Activated naive CD4-positive, alpha-beta T cell treated with anti-CD3 and anti-CD28 coated beads for 36 hours (primary cell): Measurements from ENCODE around the gene DAP. TPM values are rescaled to one million over a fixed set of nuclear protein-coding genes. Genes with fewer than 3 reads are reported as not detected.
A peak's percentile ranks its signal among the peaks of the same experiment; 100 is the strongest.
"Not testable (repeated sequence)": the region's sequence is repeated elsewhere in the genome, so short reads cannot be mapped to it uniquely, and the experiment has no call there.

Experiments used
- CTCF ChIA-PET: fragments of 350-600 bp; sonication (Branson Sonifier 250); formaldehyde crosslinking; loops from one replicate; lab custom pipeline; 2021; ENCODE audit warnings: antibody characterized with exemption; lab: Charles Lee
- DNase-seq: peaks from one replicate; pipeline ENCODE4 v3.0.0-alpha.2; 2020
- H3K27ac Mint-ChIP-seq: one replicate; pipeline ENCODE4 v1.8.0; 2021; ENCODE audit warnings: mild to moderate bottlenecking, mixed read lengths
- H3K27me3 Mint-ChIP-seq: one replicate; pipeline ENCODE4 v1.8.0; 2021; ENCODE audit warnings: low read depth, mixed read lengths
- H3K36me3 Mint-ChIP-seq: one replicate; pipeline ENCODE4 v1.8.0; 2021; ENCODE audit warnings: low read depth, mixed read lengths
- H3K4me1 Mint-ChIP-seq: one replicate; pipeline ENCODE4 v1.8.0; 2021; ENCODE audit warnings: low read depth, mixed read lengths
- H3K4me3 Mint-ChIP-seq: one replicate; pipeline ENCODE4 v1.8.0; 2021; ENCODE audit warnings: mild to moderate bottlenecking, moderate library complexity, mixed read lengths
- H3K9me3 Mint-ChIP-seq: one replicate; pipeline ENCODE4 v1.8.0; 2021; ENCODE audit warnings: mixed read lengths
- intact Hi-C: fragments of 100-400 bp; cut with micrococcal nuclease; formaldehyde crosslinking; loops from one replicate; pipeline ENCODE4 v1.15.1; 2023
- total RNA-seq, 2 experiments: library from RNA; stranded (reverse); gene quantifications; one replicate each; pipeline ENCODE4 v1.2.3, GENCODE V29; 2021

DAP gene
- total RNA-seq, 2 experiments from 2014 or later, result 29.5 to 29.7 TPM

DNA sequence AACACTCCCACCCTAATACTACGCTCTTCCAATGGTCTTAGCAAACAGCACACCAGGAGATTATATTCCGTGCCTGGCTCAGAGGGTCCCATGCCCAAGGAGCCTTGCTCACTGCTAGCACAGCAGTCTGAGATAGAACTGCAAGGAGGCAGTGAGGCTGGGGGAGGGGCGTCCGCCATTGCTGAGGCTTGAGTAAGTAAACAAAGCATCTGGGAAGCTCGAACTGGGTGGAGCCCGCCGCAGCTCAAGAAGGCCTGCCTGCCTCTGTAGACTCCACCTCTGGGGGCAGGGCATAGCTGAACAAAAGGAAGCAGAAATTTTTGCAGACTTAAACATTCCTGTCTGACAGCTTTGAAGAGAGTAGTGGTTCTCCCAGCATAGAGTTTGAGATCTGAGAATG is 19.2 kb upstream of the DAP start:
- H3K27me3 Mint-ChIP-seq, H3K4me1 Mint-ChIP-seq, H3K27ac Mint-ChIP-seq, intact Hi-C loops, DNase-seq, H3K4me3 Mint-ChIP-seq, H3K36me3 Mint-ChIP-seq, H3K9me3 Mint-ChIP-seq: not testable (repeated sequence)
- CTCF ChIA-PET, result interaction anchor here (0.6 to 0.8 kb wide), 2 partner anchors 9 to 78 kb away, joined by 3 read pairs; no protein-coding TSS in a partner anchor

DNA sequence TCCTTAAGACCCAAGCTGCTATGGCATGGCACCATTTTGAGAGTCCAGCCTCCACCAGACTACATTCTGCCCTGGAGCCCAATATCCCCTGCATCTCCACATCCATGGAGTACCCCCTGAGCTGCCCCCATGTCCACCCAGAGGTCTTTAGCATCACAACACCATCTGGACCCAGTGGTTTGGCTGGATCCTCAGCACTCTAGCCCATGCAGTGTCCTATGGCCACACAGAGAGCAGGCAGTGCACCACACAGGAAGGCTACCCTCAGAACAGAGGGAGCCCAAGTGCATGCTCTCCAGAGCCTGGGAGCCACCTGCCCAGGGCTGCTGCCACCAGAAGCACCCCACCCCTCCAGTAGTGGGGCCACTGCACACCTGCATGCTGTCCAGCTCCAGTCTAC is 18.6 kb upstream of the DAP start:
- peaks cover 7% of the 10 kb centered on the region for H3K27me3 Mint-ChIP-seq
- no peak overlapping the region for H3K27ac Mint-ChIP-seq
- CTCF ChIA-PET, result interaction anchor here (0.6 to 0.8 kb wide), 2 partner anchors 9 to 136 kb away, joined by 3 read pairs; no protein-coding TSS in a partner anchor
- H3K4me3 Mint-ChIP-seq, result no peak overlapping the region
- peaks cover 7% of the 10 kb centered on the region for H3K9me3 Mint-ChIP-seq
- intact Hi-C loops, result loop anchor here (5.0 kb wide), 1 partner anchor 77 kb away; no protein-coding TSS in a partner anchor
- H3K36me3 Mint-ChIP-seq, result no peaks in the 10 kb centered on the region
- no peaks in the 10 kb centered on the region for H3K4me1 Mint-ChIP-seq
- DNase-seq, result no peak

DNA sequence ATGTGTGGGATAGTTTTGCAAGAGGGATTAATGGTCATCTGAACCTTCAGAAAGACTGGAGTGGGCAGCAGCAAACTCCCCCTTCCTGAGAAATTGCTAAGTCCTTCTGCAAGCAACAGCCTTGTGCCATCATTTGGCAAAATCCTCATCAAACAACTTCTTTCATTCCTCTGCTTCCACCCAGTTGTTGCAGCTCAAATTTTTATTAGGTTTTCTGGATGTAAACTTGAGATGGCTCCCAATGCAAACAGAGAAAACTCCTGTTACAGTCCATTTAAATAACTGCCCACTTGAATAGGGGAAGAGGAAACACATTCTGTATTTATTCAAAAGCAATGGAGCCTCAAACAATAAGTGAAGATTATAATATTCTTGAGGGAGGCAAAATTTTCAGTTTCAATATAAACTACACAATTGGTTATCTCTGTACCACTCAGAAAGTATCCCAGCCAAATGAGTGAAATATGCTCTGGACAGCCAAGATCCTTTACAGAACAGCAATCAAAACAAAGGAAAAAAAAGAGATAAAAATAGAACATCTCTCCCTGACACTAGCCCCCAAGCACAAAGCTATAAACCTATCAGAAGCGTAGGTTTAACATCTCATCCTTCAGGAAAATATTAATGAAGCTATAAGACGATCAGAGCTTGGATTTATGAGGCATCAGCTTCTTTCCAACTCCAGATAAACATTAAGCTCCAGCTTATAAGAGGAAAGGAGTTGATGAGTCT is 17.3 kb upstream of the DAP start:
- Mint-ChIP-seq H3K27me3 (peaks cover 7% of the 10 kb centered on the region), H3K4me3 (no peak overlapping the region), H3K36me3 (no peaks in the 10 kb centered on the region), H3K4me1 (no peaks in the 10 kb centered on the region), H3K27ac (no peak overlapping the region), H3K9me3 (peaks cover 7% of the 10 kb centered on the region)
- DNase-seq, result no peak
- CTCF ChIA-PET, result interaction anchor here (1.3 kb wide), 1 partner anchor 14 kb away, joined by 5 read pairs; no protein-coding TSS in a partner anchor
- intact Hi-C loops, result loop anchor here (5.0 kb wide), 1 partner anchor 76 kb away; no protein-coding TSS in a partner anchor

DNA sequence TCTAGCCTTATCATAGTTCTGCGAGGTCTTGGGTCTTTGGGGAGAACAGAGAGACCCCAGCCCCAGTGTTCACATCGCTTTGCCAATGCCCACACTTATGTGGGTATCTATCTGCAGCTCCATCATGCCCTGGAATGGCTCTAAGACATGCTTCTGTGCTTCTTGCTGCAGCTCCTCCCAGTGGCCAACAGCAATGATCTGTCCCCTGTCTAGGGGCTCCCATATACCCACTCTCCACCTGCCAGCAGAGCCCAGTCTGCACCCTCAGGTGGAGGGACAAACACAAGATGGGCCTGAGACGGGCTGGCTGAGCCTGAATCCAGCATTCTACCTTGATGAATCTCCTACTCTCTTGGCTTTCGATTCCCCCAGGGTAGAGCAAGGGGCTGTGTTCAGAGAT is 14.6 kb upstream of the DAP start:
- CTCF ChIA-PET, result interaction anchor here (0.6 kb wide), 1 partner anchor 73 kb away, joined by 3 read pairs; no protein-coding TSS in a partner anchor
- peaks cover 7% of the 10 kb centered on the region for H3K9me3 Mint-ChIP-seq
- intact Hi-C loops, result loop anchor here (5.0 kb wide), 1 partner anchor 73 kb away; no protein-coding TSS in a partner anchor

DNA sequence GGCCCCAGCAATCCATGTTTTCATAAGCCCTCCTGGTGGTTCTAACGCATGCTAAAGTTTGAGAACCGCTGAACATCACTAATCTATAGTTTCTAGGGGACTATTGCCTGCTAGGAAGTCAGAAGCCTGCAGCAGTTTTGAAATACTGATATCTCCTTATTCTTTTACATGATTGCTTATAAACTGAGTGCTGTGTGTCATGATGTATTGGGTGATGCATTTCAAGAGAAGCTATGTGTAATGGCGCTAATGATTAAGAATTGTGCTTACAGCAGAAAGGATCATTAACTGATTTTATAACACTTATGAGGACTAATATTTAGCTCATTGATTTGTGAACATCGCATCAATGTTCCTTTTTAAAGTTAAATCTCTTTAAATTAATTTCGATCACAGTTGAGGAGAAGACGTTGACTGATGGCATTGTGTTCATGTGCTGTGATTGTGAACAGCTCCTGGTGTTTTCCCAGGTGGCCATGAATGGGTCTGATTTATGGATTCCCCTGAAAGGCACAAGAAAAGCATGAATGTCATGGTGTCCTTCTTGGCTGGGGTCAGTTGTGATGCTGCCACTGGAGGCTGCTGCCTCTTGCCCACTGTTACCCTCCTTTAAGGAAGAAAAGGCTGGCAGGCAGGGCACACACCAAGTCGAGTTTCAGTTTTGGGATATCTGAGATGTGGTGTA is 12.0 kb upstream of the DAP start:
- H3K36me3 Mint-ChIP-seq, result no peaks in the 10 kb centered on the region
- H3K4me3 Mint-ChIP-seq, result no peak overlapping the region
- H3K4me1 Mint-ChIP-seq, result no peaks in the 10 kb centered on the region
- no peaks in the 10 kb centered on the region for H3K9me3 Mint-ChIP-seq
- no peak for DNase-seq
- H3K27ac Mint-ChIP-seq, result no peak overlapping the region
- H3K27me3 Mint-ChIP-seq, result peaks cover 3% of the 10 kb centered on the region
- intact Hi-C loops, result no loop called here
- CTCF ChIA-PET, result interaction anchor here (0.6 to 1.3 kb wide), 5 partner anchors 8 to 437 kb away, joined by 3 to 6 read pairs (median 3); no protein-coding TSS in a partner anchor

More for the DNA sequence above, 14.6 kb upstream of the DAP start:
- Mint-ChIP-seq H3K27me3 (peaks cover 4% of the 10 kb centered on the region), H3K4me3 (no peak overlapping the region), H3K36me3 (no peaks in the 10 kb centered on the region), H3K4me1 (no peaks in the 10 kb centered on the region), H3K27ac (no peak overlapping the region)
- DNase-seq, result no peak

DNA sequence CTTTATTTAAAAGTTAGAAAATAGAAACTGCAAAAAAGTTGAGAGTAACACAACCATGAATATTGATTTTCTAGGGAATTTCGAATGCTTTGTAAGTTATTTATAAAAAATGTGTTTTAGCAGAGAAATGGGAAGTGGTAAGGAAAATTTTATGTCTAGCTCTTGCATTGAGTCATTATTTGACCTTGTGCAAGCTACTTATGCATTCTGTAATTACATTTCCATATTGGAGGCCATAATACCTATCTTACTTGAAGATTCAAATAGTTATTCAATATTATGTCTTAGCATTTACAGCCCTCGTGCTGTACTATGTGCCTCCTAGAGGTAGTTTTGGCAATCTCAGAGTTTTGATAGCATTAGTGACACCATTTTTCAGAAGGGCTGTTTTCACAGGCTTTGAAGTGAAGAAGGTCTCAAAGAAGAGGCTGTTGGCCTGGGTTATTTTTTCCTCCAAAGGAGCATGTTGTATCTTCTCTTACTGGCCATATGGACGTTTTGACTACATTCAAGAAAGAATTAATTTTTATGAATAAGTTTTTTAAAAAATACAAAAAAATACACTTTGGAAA is 7.4 kb upstream of the DAP start:
- intact Hi-C loops, result no loop called here
- Mint-ChIP-seq H3K36me3 (no peaks in the 10 kb centered on the region), H3K27ac (no peak overlapping the region), H3K4me1 (no peaks in the 10 kb centered on the region), H3K27me3 (peaks cover 3% of the 10 kb centered on the region), H3K9me3 (no peaks in the 10 kb centered on the region), H3K4me3 (no peak overlapping the region)
- CTCF ChIA-PET, result no interaction called here
- DNase-seq, result no peak

DNA sequence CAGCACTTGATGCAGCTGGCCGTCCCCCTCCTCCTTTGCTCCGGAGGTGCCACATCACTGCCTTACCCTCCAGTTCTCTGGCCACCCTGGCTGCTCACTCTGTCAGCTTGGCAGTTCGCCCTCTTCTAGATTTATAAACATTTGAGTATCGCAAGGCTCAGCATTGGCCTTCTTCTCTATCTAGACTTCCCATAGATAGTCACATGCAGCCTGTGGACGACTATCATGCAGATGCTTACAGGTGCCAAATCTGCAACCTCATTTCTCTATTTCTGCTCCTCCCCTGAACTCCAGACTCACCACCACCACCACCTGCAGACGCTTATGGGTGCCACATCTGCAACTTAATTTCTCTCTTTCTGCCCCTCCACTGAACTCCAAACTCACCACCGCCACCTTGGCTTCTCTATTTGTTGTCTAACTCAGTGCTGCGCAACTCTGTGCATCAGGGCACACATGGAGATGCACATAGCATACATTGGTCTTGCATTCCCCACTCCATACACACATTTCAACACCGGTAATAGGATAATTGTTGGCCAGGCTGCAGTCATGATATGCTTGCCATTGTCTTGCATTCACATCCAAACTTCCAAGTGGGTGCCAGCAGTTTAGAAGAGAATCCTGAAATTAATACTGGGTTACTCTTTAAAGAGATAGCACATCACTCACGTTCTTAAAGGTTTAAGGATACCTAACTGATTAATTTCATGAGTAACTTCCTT is 1.9 kb upstream of the DAP start:
- peaks cover 26% of the 10 kb centered on the region for H3K4me1 Mint-ChIP-seq
- H3K27me3 Mint-ChIP-seq, result peaks cover 3% of the 10 kb centered on the region
- CTCF ChIA-PET, result no interaction called here
- no peak overlapping the region for H3K27ac Mint-ChIP-seq
- DNase-seq, result no peak
- intact Hi-C loops, result loop anchor here (5.0 kb wide), 1 partner anchor 61 kb away; no protein-coding TSS in a partner anchor
- no peak overlapping the region for H3K4me3 Mint-ChIP-seq
- no peaks in the 10 kb centered on the region for H3K9me3 Mint-ChIP-seq
- peaks cover 1% of the 10 kb centered on the region for H3K36me3 Mint-ChIP-seq

DNA sequence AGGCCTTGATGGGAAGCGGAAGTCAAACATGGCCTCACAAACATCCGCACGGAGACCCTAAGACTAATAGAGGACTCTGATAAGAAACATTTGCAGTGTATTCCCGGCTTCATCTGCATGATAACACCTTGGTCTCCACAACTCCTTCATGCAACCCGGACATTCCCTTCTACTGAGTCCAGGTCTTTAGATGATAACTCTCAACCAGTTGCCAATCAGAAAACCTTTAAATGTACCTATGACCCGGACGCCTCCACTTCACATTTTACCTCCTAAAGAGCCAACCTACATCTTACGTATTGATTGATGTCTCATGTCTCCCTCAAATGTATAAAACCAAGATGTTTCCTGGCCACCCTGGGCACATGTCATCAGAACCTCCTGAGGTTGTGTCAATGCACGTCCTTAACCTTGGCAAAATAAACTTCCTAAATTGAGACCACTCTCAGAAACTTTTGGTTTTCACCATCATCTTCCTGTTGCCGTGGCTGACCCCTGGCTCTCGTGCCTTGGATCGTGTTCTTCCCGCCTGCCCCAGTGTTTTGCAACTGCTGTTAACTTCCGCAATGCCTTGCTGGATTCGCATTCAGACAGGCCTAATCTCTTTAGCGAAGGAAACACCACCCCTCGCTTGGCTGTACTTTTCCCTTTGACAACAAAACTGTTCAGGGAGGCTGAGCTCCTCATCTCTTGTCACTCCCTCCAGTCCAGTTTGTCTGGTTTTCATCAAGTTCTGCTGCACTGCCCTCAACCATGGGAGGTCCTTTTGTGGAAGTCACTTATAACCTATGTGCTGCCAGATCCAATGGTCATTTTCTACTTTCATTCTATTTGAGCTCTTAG is 1.1 kb upstream of the DAP start:
- peaks cover 1% of the 10 kb centered on the region for H3K36me3 Mint-ChIP-seq
- peak overlapping the region; percentile 38 for H3K27ac Mint-ChIP-seq
- H3K9me3 Mint-ChIP-seq, result no peaks in the 10 kb centered on the region
- peaks cover 3% of the 10 kb centered on the region for H3K27me3 Mint-ChIP-seq
- CTCF ChIA-PET, result no interaction called here
- H3K4me3 Mint-ChIP-seq, result peak overlapping the region; percentile 63
- DNase-seq, result no peak
- intact Hi-C loops, result loop anchor here (1.0 to 5.0 kb wide), 5 partner anchors 60 to 512 kb away; partner anchors contain the start of gene CCT5
- H3K4me1 Mint-ChIP-seq, result peaks cover 34% of the 10 kb centered on the region

DNA sequence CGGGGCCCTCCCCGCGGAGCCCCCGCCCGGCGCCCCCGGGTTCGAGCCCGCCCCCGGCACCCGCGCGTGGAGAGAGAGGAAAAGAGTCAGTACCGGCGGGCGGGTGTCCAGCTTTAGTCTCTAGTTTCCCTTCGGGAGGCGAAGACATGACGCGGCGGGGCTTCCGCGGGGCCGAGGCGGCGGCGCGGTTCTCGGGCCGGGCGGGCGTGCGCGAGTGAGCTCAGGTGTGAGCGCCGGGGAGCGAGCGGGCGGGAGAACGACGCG is 181 bp downstream of the DAP start:
- Mint-ChIP-seq H3K27me3 (no peaks in the 10 kb centered on the region), H3K9me3 (no peaks in the 10 kb centered on the region), H3K4me1 (peaks cover 46% of the 10 kb centered on the region), H3K36me3 (peaks cover 1% of the 10 kb centered on the region), H3K4me3 (peak overlapping the region; percentile 60), H3K27ac (no peak overlapping the region)
- intact Hi-C loops, result loop anchor here (1.0 to 5.0 kb wide), 6 partner anchors 59 to 511 kb away; partner anchors contain the start of gene CCT5
- DNase-seq, result no peak
- CTCF ChIA-PET, result no interaction called here

DNA sequence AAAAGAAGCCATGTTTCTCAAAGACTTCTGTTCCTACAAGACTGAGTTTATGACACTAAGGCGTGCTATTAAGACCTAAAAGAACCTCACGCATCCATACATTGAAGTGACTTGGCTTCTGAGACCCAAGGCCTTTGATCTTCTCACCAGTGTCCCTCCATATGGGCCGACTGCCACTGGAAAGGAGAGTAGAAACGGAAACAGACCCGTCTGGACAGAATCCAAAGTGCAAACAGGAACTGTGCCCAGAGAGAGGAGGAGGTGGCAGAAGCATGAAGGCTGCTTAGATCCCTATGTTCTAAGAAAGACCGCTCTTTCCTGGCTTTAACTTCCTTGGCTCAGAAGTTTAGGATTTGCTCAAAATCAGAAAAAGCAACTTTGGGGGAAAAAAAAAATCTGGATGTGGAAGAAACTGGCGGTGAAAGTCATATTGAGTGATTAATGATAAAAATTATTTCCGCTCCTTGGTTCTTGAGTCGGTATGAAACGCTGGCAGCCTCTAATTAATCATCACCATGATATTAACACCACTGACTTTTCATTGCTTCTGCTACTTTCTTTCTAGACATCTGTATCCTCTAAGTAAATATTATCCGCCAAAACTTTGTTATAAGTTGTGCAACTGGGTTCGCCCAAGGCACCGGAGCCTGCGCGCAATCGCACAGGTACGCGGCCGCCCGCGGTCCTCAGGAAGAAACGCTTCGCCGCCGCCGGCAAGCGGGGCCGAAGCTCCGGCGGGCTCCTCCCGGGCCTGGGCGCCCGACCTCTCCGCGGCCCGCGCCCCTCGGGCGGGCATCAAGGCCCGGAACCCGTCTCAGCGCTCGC is 726 bp downstream of the DAP start:
- Mint-ChIP-seq H3K27me3 (no peaks in the 10 kb centered on the region), H3K4me3 (peak overlapping the region; percentile 84), H3K27ac (peak overlapping the region; percentile 83), H3K9me3 (no peaks in the 10 kb centered on the region), H3K36me3 (peaks cover 4% of the 10 kb centered on the region), H3K4me1 (peaks cover 51% of the 10 kb centered on the region)
- peak; percentile 43 for DNase-seq
- intact Hi-C loops, result loop anchor here (1.0 to 5.0 kb wide), 5 partner anchors 58 to 406 kb away; no protein-coding TSS in a partner anchor
- CTCF ChIA-PET, result no interaction called here

DNA sequence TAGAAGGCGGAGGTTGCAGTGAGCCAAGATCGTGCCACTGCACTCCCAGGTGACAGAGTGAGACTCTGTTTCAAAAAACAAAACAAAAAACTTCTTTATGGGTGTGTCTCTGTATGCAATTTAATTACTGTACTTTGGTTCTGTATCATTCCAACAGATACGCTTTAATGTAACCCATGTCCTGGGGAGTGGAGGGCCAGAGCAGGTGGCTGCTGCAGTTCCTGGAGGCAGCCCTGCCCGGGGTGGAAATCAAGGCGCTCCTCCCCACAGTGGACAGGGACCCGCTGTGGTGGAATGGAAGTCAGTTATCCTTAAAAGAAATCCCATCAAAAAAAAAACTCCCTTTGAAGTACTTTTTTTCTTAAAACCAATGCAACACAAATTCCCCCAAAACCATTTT is 1.9 kb downstream of the DAP start:
- CTCF ChIA-PET, result no interaction called here
- intact Hi-C loops, result no loop called here

More for the DNA sequence above, 1.9 kb downstream of the DAP start:
- no peaks in the 10 kb centered on the region for H3K9me3 Mint-ChIP-seq
- H3K27me3 Mint-ChIP-seq, result no peaks in the 10 kb centered on the region
- peak overlapping the region; percentile 35 for H3K4me3 Mint-ChIP-seq
- DNase-seq, result no peak
- H3K4me1 Mint-ChIP-seq, result peaks cover 60% of the 10 kb centered on the region
- H3K27ac Mint-ChIP-seq, result no peak overlapping the region
- peaks cover 10% of the 10 kb centered on the region for H3K36me3 Mint-ChIP-seq
